K562 (cell line): ENCODE results near the gene SMARCC1. TPM values are rescaled to one million over a fixed set of nuclear protein-coding genes. Genes with fewer than 3 reads are reported as not detected.

Source experiments
- ATAC-seq: fragments of 200-7000 bp; cut with Tn5 transposase; 3 replicates; pipeline ENCODE4 v1.9.1; 2020; ENCODE audit warnings: moderate library complexity
- BruUV-seq: library from RNA; stranded (reverse); fragments of 400-500 nt; replicated peaks from 2 replicates; lab custom pipeline; 2021; lab: Mats Ljungman, UMichigan
- CTCF ChIA-PET: fragments of 300-600 bp; formaldehyde crosslinking; extraction: SDS; loops from one replicate; lab custom pipeline; 2021; ENCODE audit warnings: low intra/inter-chr PET ratio; lab: Yijun Ruan, JAX
- POLR2A ChIA-PET: fragments of 300-600, 350-650 bp; sonication (Branson Sonifier 250); formaldehyde crosslinking; extraction: SDS; loops from one replicate; lab custom pipeline; 2021; ENCODE audit warnings: antibody characterized with exemption, inconsistent platforms; lab: Yijun Ruan, JAX
- DNase-seq, 4 experiments: peaks; one replicate each; pipeline versions ENCODE4 v3.0.0 to v3.0.0-alpha.2; 2011 to 2018; ENCODE audit warnings: low spot score in 3 of 4, mixed read lengths in 3 of 4; ENCODE audit errors: extremely low read depth in 1 of 4
- FAIRE-seq: peaks from 2 replicates; lab custom pipeline; 2011; peaks lifted over from hg19 to GRCh38; lab: Jason Lieb, UNC
- H2AFZ ChIP-seq: 2 replicates; pipeline ENCODE4 v1.6.0; 2011; ENCODE audit warnings: low read depth, low read length, control low read depth, inconsistent platforms
- H3K27ac ChIP-seq: fragments of 200-600 bp; 3 replicates; pipeline ENCODE4 v1.8.0; 2011; ENCODE audit warnings: low read depth, mild to moderate bottlenecking, control low read depth, inconsistent platforms, low read length, moderate library complexity, mixed read lengths; ENCODE audit errors: extremely low read depth
- H3K27me3 ChIP-seq, 2 experiments: fragments of 300-600 bp in 1 of 2; 2 replicates in 1 of 2; 3 replicates in 1 of 2; pipeline versions ENCODE4 v1.6.0 to v1.8.0; 2011; ENCODE audit warnings: inconsistent platforms in 2 of 2, low read length in 2 of 2, mild to moderate bottlenecking in 1 of 2, mixed read lengths in 1 of 2, moderate library complexity in 1 of 2; ENCODE audit not compliant: control insufficient read depth in 2 of 2, insufficient read depth in 2 of 2
- H3K36me3 ChIP-seq: fragments of 300-600 bp; 3 replicates; pipeline ENCODE4 v1.8.0; 2011; ENCODE audit warnings: mild to moderate bottlenecking, low read length, inconsistent platforms; ENCODE audit not compliant: control insufficient read depth, insufficient read depth
- H3K4me1 ChIP-seq, 2 experiments: fragments of 200-600 bp in 1 of 2; replicated peaks in 1 of 2; 2 replicates in 1 of 2; 3 replicates in 1 of 2; pipeline versions ENCODE4 v1.5.1 to v1.8.0; 2011; ENCODE audit warnings: inconsistent platforms in 2 of 2, low read length in 2 of 2, mild to moderate bottlenecking in 1 of 2, mixed read lengths in 1 of 2, moderate library complexity in 1 of 2; ENCODE audit not compliant: control insufficient read depth in 2 of 2, insufficient read depth in 2 of 2
- H3K4me2 ChIP-seq: 2 replicates; pipeline ENCODE4 v1.6.1; 2011; ENCODE audit warnings: low read length, control low read depth, inconsistent platforms, mixed read lengths; ENCODE audit not compliant: insufficient read depth
- H3K4me3 ChIP-seq: fragments of 200-600 bp; sonication (generic), shearing (Covaris generic); 2 replicates; pipeline ENCODE4 v1.5.1; 2016; ENCODE audit warnings: control low read depth, inconsistent platforms
- H3K79me2 ChIP-seq: fragments of 200-600 bp; 3 replicates; pipeline ENCODE4 v1.8.0; 2011; ENCODE audit warnings: low read length, inconsistent platforms; ENCODE audit not compliant: control insufficient read depth, insufficient read depth
- H3K9ac ChIP-seq, 2 experiments: 2 replicates each; pipeline versions ENCODE4 v1.6.0 to v1.6.1; 2011; ENCODE audit warnings: low read depth in 2 of 2, low read length in 2 of 2, control low read depth in 1 of 2, inconsistent platforms in 1 of 2, mild to moderate bottlenecking in 1 of 2, mixed read lengths in 1 of 2; ENCODE audit not compliant: insufficient read depth in 1 of 2
- H3K9me1 ChIP-seq: one replicate; pipeline ENCODE4 v1.6.0; 2011; ENCODE audit warnings: inconsistent platforms, mild to moderate bottlenecking, low read length, moderate library complexity; ENCODE audit not compliant: control insufficient read depth, insufficient read depth
- H3K9me3 ChIP-seq: replicated peaks from 2 replicates; pipeline ENCODE4 v1.5.1; 2011; ENCODE audit warnings: low read depth, low read length, inconsistent platforms; ENCODE audit not compliant: control insufficient read depth, insufficient read depth
- H4K20me1 ChIP-seq: replicated peaks from 2 replicates; pipeline ENCODE4 v1.6.1; 2011; ENCODE audit warnings: low read length, inconsistent platforms, mixed read lengths; ENCODE audit not compliant: control insufficient read depth, insufficient read depth
- BHLHE40 ChIP-seq: IDR thresholded peaks from 2 replicates; pipeline ENCODE4 v1.6.1; 2011; ENCODE audit warnings: low read length, improper control_type of control experiment
- CBFA2T3 ChIP-seq: fragments of 450-650 bp; IDR thresholded peaks from 2 replicates; pipeline ENCODE4 v1.6.1; 2017
- CCAR2 ChIP-seq: fragments of 200-400 bp; formaldehyde crosslinking; IDR thresholded peaks from 2 replicates; pipeline ENCODE4 v1.6.1; 2017; ENCODE audit warnings: mild to moderate bottlenecking, low read depth, low read length
- KDM5B ChIP-seq: fragments of 200-600 bp; sonication (generic); IDR thresholded peaks from 2 replicates; pipeline ENCODE4 v1.6.1; 2012; ENCODE audit warnings: low read depth, mild to moderate bottlenecking, moderate library complexity, low read length, control low read depth, inconsistent platforms; ENCODE audit not compliant: insufficient replicate concordance
- MTA3 ChIP-seq: fragments of 450-650 bp; formaldehyde crosslinking; IDR thresholded peaks from 2 replicates; pipeline ENCODE4 v1.6.1; 2017; ENCODE audit warnings: mild to moderate bottlenecking, borderline replicate concordance
- NR2C2 ChIP-seq, 2 experiments: fragments of 200-800 bp in 1 of 2; sonication (Bioruptor generic) in 1 of 2; sonication (generic) in 1 of 2; formaldehyde crosslinking in 1 of 2; IDR thresholded peaks; 2 replicates each; pipeline versions ENCODE4 v1.6.1 to v1.8.0; 2016 to 2022; ENCODE audit warnings: mild to moderate bottlenecking in 1 of 2, missing compliant biosample characterization in 1 of 2, missing genetic modification characterization in 1 of 2, missing genetic modification reagents in 1 of 2
- OTX1 ChIP-seq: fragments of 450-650 bp; formaldehyde crosslinking; IDR thresholded peaks from 2 replicates; pipeline ENCODE4 v1.4.0; 2022; ENCODE audit warnings: mild to moderate bottlenecking
- SIRT6 ChIP-seq: IDR thresholded peaks from one replicate; pipeline ENCODE4 v1.6.1; 2012; ENCODE audit warnings: low read depth, mild to moderate bottlenecking, control low read depth, inconsistent platforms, low read length, moderate library complexity
- WHSC1 ChIP-seq: IDR thresholded peaks from one replicate; pipeline ENCODE4 v1.6.1; 2012; ENCODE audit warnings: low read length, control low read depth, inconsistent platforms
- ZNF75A ChIP-seq: fragments of 450-650 bp; formaldehyde crosslinking; IDR thresholded peaks from 2 replicates; pipeline ENCODE4 v1.4.0; 2020; ENCODE audit warnings: mild to moderate bottlenecking
- WGBS: fragments of 100-300 bp; shearing (Covaris generic); methylation state at CpG from one replicate; pipeline ENCODE4 v1.1.6; 2016; ENCODE audit warnings: low coverage, mixed read lengths; ENCODE audit not compliant: insufficient coverage; ENCODE audit errors: missing lambda C conversion rate; 5-methylcytosine and 5-hydroxymethylcytosine counted together
- in situ Hi-C: fragments of 300-500 bp; cut with MboI; formaldehyde crosslinking; loops from 4 replicates; pipeline ENCODE4 v1.15.0; 2018; ENCODE audit warnings: inconsistent platforms, mixed read lengths
- intact Hi-C: fragments of 100-400 bp; cut with micrococcal nuclease; formaldehyde crosslinking; loops from 2 replicates; pipeline ENCODE4 v1.14.2; 2022
- polyA plus RNA-seq, 8 experiments: library from polyadenylated mRNA; depleted of rRNA in 4 of 8; stranded (reverse) in 5 of 8; unstranded in 3 of 8; fragments of >200 nt; fragmentation: Nextera tagmentation in 2 of 8; fragmentation: Illumina TruSeq in 1 of 8; extraction: Ambion mirVana in 2 of 8; extraction: Trizol in 1 of 8; gene quantifications; 2 replicates each; pipeline versions ENCODE4 v1.2.1 to v1.2.3, GENCODE V29; 2011 to 2014; ENCODE audit warnings: inconsistent platforms in 1 of 8, missing spikeins in 1 of 8
- total RNA-seq, 7 experiments: library from RNA; depleted of rRNA in 6 of 7; stranded (reverse); fragments of >200 nt in 6 of 7; fragmentation: Illumina TruSeq in 2 of 7; extraction: Trizol in 2 of 7; gene quantifications; 2 replicates each; pipeline versions ENCODE4 v1.2.1 to v1.2.3, GENCODE V29; 2011 to 2021; ENCODE audit warnings: low replicate concordance in 1 of 7
- TF ChIP-seq, protein P1 (sequence below): fragments of 200-400 bp; formaldehyde crosslinking; IDR thresholded peaks from 2 replicates; pipeline ENCODE4 v1.6.1; 2017; ENCODE audit warnings: mild to moderate bottlenecking, low read depth, low read length, moderate library complexity
- TF ChIP-seq, protein P2 (sequence below): sonication (generic); formaldehyde crosslinking; IDR thresholded peaks from 2 replicates; pipeline ENCODE4 v1.8.1; 2023; ENCODE audit warnings: mild to moderate bottlenecking, missing genetic modification reagents
- TF ChIP-seq, protein P3 (sequence below): sonication (generic); formaldehyde crosslinking; IDR thresholded peaks from 2 replicates; pipeline ENCODE4 v1.8.0; 2022; ENCODE audit warnings: mild to moderate bottlenecking, missing genetic modification reagents

SMARCC1 gene
- total and polyA plus RNA-seq, 9 of the 15 experiments (the other 6 are each of a cell fraction or from before 2014, with no cell fraction given), result 20.7 to 199 (median 66.0) TPM

DNA sequence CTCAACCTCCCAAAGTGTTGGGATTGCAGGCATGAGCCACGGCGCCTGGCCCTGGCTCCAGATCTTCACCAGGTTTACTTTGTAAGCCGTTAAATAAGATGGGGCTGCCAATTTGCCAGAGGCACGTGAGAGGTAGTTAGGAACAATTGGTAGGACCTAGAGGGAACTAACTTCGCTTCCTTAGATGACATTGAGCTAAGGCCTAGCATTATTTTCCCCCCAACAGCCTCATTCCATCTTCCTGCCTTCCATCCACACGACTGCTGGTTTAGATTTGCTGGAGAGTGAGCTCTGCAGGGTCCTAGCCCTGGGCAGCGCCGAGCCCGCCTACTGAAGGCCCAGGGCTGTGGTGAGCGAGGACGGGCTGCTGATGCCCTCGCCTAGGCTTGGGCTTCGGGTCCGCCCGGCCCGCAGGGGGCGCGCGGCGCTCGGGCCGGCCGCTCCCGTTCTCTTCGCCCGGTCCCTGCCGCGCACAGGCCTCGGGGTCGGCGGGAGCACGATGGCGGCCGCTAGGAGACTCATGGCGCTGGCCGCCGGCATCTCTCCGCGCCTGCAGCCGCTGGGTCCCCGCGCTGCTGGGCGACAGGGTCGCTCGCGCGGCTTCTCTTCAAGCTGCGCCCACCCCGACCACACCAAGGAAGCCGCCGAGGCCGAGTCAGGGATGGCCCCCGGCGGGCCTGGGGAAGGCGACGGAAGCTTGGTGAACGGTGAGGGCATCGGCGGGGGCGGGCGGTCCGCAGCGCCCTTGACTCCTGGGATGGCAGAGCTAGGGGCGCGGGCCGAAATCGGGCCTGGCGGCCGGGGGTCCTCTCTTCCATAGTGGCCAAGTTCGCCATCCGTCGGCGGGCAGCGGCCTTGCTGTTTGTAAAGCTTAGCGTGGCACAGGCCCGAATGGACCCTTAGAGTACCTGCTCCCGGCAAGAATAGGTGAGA is 43.1 kb upstream of the SMARCC1 start:
- FAIRE-seq, result peak; percentile 73
- peaks cover 37% of the 10 kb centered on the region for H3K36me3 ChIP-seq
- TF ChIP-seq CBFA2T3, result 0 out of 2 replicates have a peak, but pooled peaks have one; percentile 9
- no peak for TF ChIP-seq OTX1 (CRISPR knock-in tag)
- TF ChIP-seq BHLHE40, result peak; percentile 54; the same call in 1 of the 2 replicates
- no peak for TF ChIP-seq ZNF75A (CRISPR knock-in tag)
- peak; percentile 92 for TF ChIP-seq KDM5B
- TF ChIP-seq SIRT6, result no peak
- peak; percentile 93 for TF ChIP-seq MTA3
- TF ChIP-seq, protein P1, sequence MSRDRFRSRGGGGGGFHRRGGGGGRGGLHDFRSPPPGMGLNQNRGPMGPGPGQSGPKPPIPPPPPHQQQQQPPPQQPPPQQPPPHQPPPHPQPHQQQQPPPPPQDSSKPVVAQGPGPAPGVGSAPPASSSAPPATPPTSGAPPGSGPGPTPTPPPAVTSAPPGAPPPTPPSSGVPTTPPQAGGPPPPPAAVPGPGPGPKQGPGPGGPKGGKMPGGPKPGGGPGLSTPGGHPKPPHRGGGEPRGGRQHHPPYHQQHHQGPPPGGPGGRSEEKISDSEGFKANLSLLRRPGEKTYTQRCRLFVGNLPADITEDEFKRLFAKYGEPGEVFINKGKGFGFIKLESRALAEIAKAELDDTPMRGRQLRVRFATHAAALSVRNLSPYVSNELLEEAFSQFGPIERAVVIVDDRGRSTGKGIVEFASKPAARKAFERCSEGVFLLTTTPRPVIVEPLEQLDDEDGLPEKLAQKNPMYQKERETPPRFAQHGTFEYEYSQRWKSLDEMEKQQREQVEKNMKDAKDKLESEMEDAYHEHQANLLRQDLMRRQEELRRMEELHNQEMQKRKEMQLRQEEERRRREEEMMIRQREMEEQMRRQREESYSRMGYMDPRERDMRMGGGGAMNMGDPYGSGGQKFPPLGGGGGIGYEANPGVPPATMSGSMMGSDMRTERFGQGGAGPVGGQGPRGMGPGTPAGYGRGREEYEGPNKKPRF, result no peak
- TF ChIP-seq, protein P2, sequence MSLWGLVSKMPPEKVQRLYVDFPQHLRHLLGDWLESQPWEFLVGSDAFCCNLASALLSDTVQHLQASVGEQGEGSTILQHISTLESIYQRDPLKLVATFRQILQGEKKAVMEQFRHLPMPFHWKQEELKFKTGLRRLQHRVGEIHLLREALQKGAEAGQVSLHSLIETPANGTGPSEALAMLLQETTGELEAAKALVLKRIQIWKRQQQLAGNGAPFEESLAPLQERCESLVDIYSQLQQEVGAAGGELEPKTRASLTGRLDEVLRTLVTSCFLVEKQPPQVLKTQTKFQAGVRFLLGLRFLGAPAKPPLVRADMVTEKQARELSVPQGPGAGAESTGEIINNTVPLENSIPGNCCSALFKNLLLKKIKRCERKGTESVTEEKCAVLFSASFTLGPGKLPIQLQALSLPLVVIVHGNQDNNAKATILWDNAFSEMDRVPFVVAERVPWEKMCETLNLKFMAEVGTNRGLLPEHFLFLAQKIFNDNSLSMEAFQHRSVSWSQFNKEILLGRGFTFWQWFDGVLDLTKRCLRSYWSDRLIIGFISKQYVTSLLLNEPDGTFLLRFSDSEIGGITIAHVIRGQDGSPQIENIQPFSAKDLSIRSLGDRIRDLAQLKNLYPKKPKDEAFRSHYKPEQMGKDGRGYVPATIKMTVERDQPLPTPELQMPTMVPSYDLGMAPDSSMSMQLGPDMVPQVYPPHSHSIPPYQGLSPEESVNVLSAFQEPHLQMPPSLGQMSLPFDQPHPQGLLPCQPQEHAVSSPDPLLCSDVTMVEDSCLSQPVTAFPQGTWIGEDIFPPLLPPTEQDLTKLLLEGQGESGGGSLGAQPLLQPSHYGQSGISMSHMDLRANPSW, result 0 out of 2 replicates have a peak, but pooled peaks have one; percentile 83
- no peak for TF ChIP-seq WHSC1
- no peak for TF ChIP-seq CCAR2
- peak; percentile 88 for TF ChIP-seq NR2C2 (CRISPR knock-in tag; IDR thresholded peaks at IDR 0.05)
- peak; percentile 97 for TF ChIP-seq NR2C2 (tag; IDR thresholded peaks at IDR 0.05)
- TF ChIP-seq, protein P3, sequence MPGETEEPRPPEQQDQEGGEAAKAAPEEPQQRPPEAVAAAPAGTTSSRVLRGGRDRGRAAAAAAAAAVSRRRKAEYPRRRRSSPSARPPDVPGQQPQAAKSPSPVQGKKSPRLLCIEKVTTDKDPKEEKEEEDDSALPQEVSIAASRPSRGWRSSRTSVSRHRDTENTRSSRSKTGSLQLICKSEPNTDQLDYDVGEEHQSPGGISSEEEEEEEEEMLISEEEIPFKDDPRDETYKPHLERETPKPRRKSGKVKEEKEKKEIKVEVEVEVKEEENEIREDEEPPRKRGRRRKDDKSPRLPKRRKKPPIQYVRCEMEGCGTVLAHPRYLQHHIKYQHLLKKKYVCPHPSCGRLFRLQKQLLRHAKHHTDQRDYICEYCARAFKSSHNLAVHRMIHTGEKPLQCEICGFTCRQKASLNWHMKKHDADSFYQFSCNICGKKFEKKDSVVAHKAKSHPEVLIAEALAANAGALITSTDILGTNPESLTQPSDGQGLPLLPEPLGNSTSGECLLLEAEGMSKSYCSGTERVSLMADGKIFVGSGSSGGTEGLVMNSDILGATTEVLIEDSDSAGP (CRISPR knock-in tag), result peak; percentile 54; the same call in 1 of the 2 replicates

More for the DNA sequence above, 43.1 kb upstream of the SMARCC1 start:
- Histone ChIP-seq H3K9me3 (no peaks in the 10 kb centered on the region), H3K4me3 (peak overlapping the region; percentile 90), H3K27me3 (no peaks in the 10 kb centered on the region), H3K4me1 (peaks cover 14 to 18% of the 10 kb centered on the region in 2 experiments; a peak in 4 of 5 replicates), H2AFZ (peak overlapping the region; percentile 98), H3K79me2 (peaks cover 43% of the 10 kb centered on the region), H3K9me1 (no peaks in the 10 kb centered on the region), H4K20me1 (0 out of 2 replicates have a peak, but pooled peaks cover 5% of the 10 kb centered on the region), H3K27ac (peak overlapping the region; percentile 92), H3K9ac (peak overlapping the region; percentile 95), H3K4me2 (peak overlapping the region; percentile 99)
- DNase-seq (peak; percentile 93 to 98 (median 96)), ATAC-seq (peak; percentile 99)
- ChIA-PET POLR2A (interaction anchor here (0.6 to 5.3 kb wide), 18 partner anchors 9 to 531 kb away, joined by 3 to 54 read pairs (median 6); no protein-coding TSS in a partner anchor), CTCF (interaction anchor here (0.5 to 3.2 kb wide), 7 partner anchors 21 to 339 kb away, joined by 3 to 13 read pairs (median 3); no protein-coding TSS in a partner anchor)
- no TSS peak for BruUV-seq
- intact Hi-C loops (loop anchor here (2.0 kb wide), 1 partner anchor 22 kb away; the partner anchor contains the start of gene DHX30), in situ Hi-C loops (loop anchor here (25.0 kb wide), 1 partner anchor 1412 kb away; no protein-coding TSS in a partner anchor)
- WGBS, result 3% methylated on average over 77 of the region's 77 CpGs
